HG03039 (cell line): Measurements from ENCODE around the gene FIS1.
A peak's percentile ranks its signal among the peaks of the same experiment; 100 is the strongest.

Source experiments
- ATAC-seq: cut with Tn5 transposase; IDR thresholded peaks from one replicate; pipeline ENCODE4 v1.9.1; 2021; ENCODE audit warnings: mild to moderate bottlenecking, moderate library complexity; ENCODE audit not compliant: unreplicated experiment

The FIS1 gene

GRCh38 chr7:101235050-101235449 lies 9.8 kb downstream of the FIS1 start:
- ATAC-seq = no peak

- ATAC-seq = no peak
These were observed 10.2 kb downstream of the FIS1 start for GRCh38 chr7:101234636-101235035.

DNA sequence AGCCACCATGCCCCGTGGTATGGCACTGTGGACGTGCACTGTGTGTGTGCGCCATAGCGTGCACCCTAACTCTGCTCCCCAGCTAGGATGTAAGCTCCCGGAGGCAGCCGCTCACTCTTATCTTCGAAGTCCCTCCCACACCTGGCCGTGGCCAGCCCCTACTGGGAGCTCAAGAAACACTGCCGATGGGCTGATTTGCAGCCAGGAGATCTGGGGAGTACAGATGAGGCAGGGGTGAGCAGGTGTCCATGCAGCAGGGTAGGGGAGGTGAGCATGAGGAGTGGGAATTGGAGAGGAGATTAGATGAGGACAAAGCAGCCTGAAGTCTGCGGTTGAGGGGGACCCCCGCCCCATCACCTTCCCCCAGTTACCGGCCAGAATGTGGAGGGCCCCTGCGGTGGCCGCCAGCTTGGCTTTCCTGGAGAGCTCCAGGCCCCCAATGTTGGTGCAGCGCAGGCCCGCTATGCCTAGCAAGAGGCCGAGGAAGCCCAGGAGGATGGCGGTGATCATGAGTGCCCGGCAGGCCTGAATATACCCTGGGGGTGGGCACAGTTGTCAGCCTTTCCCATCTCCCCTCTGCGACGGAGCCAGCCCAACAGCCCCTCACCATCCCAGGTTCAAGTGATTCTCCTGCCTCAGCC lies 10.9 kb downstream of the FIS1 start:
- no peak for ATAC-seq

GRCh38 chr7:101232141-101232850 lies 12.6 kb downstream of the FIS1 start:
- no peak for ATAC-seq

- ATAC-seq = no peak
These were observed 13.2 kb downstream of the FIS1 start for GRCh38 chr7:101231644-101232043.

DNA sequence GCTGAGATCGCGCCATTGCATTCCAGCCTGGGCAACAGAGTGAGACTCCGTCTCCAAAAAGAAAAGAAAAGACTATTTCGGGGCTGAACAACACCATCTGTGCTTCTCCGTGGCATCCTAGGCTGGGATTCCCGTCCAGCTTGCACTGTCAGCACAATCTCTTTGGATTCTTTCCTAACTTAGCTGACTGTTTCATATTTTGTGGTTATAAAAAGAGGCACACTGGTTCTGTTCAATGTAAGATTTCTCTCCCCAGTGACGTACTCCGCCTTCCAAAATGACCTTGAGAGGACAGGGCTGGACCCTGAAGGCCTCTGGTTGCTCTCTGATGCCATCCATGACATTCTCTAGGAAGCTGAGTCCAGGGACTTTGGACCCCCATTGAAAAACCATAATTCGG lies 18.2 kb downstream of the FIS1 start:
- ATAC-seq = no peak

DNA sequence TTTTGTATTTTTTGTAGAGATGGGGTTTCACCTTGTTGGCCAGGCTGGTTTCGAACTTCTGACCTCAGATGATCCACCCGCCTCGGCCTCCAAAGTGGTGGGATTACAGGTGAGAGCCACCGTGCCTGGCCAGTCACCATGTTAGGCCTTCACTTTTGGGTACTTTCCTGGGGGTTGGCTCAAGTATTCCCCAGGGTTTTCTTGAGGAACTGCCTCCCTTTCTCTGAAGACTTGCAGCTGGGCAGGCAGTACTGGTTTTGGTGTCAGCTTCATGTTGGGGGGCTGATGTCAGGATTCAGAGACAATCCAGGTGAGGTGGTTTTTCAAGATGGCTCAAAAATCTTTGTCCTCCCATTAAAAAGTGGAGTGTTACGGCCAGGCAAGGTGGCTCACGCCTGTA lies 19.2 kb downstream of the FIS1 start:
- ATAC-seq = no peak

DNA sequence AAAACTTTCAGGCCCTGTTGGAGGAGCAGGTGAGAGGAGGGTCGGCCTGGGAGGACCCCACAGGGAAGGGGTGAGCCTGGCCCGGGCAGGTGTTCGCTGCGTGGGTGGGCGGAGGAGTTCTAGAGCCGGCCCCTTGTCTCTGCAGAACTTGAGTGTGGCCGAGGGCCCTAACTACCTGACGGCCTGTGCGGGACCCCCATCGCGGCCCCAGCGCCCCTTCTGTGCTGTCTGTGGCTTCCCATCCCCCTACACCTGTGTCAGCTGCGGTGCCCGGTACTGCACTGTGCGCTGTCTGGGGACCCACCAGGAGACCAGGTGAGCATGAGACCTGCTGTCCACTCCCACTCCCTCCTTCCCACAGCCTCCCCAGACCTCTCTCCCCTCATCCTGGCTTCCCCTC lies 21.4 kb downstream of the FIS1 start:
- ATAC-seq = no peak

DNA sequence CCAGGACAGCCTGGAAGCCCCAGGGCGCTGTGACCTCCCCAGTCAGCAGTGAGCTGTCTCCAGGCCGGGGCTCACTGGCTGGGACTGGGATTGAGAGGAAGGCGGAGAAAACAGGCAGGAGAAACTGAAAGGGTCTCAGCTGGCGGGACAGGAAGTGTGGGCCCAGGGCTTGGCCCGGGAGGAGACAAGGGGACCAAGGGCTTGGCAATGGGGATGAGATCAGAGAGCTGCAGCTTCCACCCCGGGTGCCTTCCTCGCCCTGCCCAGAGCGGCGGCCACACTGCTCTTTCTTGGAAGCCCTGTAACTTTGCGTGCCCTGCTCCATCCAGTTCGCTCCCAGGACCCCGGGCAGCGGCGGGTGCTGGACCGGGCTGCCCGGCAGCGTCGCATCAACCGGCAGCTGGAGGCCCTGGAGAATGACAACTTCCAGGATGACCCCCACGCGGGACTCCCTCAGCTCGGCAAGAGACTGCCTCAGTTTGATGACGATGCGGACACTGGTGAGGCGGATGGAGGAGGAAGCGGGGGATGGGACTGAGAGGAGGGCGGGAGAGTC lies 22.5 kb downstream of the FIS1 start:
- ATAC-seq = no peak

DNA sequence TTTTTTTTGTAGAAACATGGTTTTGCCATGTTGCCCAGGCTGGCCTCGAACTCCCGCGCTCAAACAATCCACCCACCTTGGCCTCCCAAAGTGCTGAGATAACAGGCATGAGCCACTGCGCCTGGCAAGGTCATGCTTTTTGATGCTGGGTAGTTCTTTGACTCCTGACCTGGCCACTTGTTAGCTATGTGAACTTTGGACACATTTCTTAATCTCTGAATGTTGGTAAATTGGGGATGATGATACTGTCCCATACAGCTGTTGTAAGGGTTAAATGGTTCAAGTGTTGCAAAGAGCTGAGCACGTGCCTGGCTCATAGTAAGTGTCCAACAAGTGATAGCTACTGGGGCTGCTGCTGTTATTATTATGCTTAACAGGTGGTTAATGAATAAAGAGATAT lies 24.6 kb downstream of the FIS1 start:
- no peak for ATAC-seq

GRCh38 chr7:101218236-101219125 lies 26.4 kb downstream of the FIS1 start:
- no peak for ATAC-seq

DNA sequence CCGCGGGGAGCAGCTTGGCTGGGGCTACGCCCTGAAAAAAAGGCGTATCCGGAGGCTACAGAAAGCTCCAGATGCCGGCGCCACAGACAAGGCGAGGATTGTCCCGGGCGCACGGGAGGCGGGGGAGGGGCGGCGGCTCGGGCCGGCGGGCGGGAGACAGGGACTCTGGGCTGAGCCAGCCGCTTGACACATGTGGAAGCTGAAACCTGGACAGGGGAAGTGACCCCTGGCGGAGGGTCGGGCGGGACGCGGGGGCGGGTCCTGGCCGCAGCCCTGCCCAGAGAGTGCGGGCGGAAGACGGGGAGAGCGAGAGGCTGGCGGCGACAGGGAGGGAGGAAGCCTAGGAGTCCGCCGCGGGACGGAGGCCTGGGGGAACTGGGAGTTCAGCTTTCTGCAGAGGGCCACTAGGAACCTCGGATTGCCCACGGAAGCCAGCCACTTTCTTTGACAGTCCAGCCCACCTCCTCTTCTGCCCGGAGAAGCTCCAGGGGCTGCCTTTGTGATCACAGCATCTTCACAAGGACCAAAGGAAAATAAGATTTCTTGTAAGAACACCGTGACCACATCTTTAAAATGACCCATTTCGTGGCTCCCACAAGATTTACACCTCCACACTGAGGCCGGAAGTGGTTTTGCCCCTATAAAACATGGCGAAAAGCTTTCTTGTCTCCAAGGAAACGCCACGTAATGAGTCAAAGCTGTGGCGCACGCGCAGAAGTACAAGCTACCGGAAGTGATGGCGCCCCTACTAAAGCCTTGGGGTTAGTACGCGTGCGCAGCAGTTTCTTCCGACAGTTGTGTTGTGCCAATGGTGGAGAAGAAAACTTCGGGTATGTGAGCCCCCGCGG lies 27.3 kb downstream of the FIS1 start, which contains the start of the genes PLOD3 and ZNHIT1:
Gene PLOD3, minus strand, starts transcription at position 194 of the 848 bp plus-strand sequence. CDS start 307 bp downstream, outside the sequence.
Gene ZNHIT1, plus strand, starts transcription at position 778 of the 848 bp plus-strand sequence. Its CDS starts 31 bp downstream, at position 809.
- peak; percentile 57 for ATAC-seq

DNA sequence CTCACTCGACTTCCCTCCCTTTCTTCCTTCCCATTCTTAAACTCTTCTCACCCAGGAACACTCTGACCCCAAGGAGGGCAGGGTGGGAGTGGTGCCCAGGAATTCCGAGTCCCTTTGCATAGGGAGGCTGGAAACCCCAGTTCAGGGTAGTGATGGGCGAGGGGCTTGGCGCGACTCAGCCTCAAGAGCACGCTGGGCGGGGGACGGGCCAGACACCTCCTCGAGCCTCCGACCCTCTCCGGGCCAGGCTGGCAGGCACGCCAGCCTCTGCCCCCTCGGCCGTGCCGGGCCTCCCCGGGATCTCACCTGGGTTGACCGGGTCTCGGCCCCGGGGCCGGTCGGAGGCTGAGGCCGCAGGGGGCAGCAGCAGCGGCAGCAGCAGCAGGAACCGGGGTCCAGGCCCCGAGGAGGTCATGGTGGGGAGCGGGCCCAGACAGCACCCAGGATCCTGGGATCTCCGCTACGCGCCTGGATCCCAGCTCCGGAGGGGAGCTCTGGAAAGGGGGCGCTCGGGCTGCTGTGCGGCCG lies 28.0 kb downstream of the FIS1 start:
- peak; percentile 16 for ATAC-seq

GRCh38 chr7:101216001-101216859 lies 28.7 kb downstream of the FIS1 start:
- ATAC-seq = no peak

- ATAC-seq = no peak
These were observed 32.9 kb downstream of the FIS1 start for GRCh38 chr7:101212014-101212413.

DNA sequence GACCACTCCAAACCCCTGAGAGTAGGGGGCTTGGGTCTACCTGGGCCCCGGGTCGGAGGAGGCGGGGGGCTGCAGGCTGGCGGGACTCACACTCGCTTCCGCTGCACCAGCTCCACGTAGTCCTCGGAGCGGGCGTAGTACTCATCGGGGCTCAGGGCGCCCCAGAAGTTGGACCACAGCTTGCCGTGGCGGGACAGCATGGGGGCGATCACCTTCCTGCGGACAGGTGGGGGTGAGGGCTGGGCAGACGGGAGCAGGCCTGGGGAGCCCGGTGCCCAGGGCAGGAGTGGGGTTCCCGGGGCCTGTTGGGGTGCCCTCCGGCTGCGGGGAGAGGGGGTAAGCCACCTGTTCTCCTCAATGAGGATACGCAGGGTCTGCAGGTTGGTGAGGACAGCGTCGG lies 33.4 kb downstream of the FIS1 start:
- ATAC-seq = no peak

GRCh38 chr7:101210143-101210542 lies 34.7 kb downstream of the FIS1 start:
- ATAC-seq = no peak

DNA sequence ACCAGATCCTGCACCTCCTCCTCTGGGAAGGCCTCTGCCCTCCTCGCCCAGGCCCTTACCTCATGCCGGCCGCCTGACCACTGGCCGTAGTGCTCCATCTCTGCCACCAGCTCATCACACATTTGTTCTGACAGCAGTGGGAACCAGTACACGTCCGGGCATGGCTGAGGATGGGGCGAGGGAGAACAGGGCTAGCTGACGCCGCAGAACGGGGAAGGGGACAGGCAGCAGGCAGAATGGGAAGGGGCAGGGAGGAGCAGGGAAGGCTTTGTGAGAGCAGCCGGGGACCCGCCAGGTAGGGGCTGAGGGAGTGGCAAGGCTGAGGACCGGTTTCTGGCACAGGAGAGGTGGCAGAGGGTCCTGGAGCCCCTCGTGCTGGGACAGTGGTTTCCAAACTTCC lies 36.1 kb downstream of the FIS1 start:
- no peak for ATAC-seq

GRCh38 chr7:101207459-101207858 lies 37.4 kb downstream of the FIS1 start:
- ATAC-seq = no peak
